HepG2 (cell line): ENCODE data around the gene CAMTA1. TPM values are rescaled to one million over a fixed set of nuclear protein-coding genes. Genes with fewer than 3 reads are reported as not detected.

ENCODE experiments used
- ATAC-seq: fragments of 200-7000 bp; cut with Tn5 transposase; 3 replicates; pipeline ENCODE4 v1.9.1; 2020; ENCODE audit warnings: mild to moderate bottlenecking, moderate library complexity
- BruUV-seq: library from RNA; stranded (reverse); fragments of 400-500 nt; replicated peaks from 2 replicates; lab custom pipeline; 2021; lab: Mats Ljungman, UMichigan
- CTCF ChIA-PET: fragments of 300-600 bp; formaldehyde crosslinking; extraction: SDS; loops from one replicate; lab custom pipeline; 2021; ENCODE audit warnings: low total read pairs, inconsistent platforms, low intra/inter-chr PET ratio; lab: Yijun Ruan, JAX
- POLR2A ChIA-PET: fragments of 350-600 bp; sonication (Branson Sonifier 250); formaldehyde crosslinking; loops from one replicate; lab custom pipeline; 2020; ENCODE audit warnings: antibody characterized with exemption, inconsistent platforms; lab: Yijun Ruan, JAX
- DNase-seq: peaks from one replicate; pipeline ENCODE4 v3.0.0-alpha.2; 2015; ENCODE audit warnings: low spot score
- FAIRE-seq: peaks from 3 replicates; lab custom pipeline; 2011; peaks lifted over from hg19 to GRCh38; lab: Jason Lieb, UNC
- H2AFZ ChIP-seq: one replicate; pipeline ENCODE4 v1.6.1; 2011; ENCODE audit warnings: low read length, inconsistent platforms
- H3K27ac ChIP-seq: fragments of 300-600 bp; 3 replicates; pipeline ENCODE4 v1.8.0; 2011; ENCODE audit warnings: mixed run types, mild to moderate bottlenecking, mixed read lengths, low read length, inconsistent platforms; ENCODE audit not compliant: insufficient read depth; ENCODE audit errors: extremely low read length
- H3K27me3 ChIP-seq, 2 experiments: fragments of 200-600 bp in 1 of 2; 2 replicates in 1 of 2; 3 replicates in 1 of 2; pipeline versions ENCODE4 v1.6.0 to v1.8.0; 2011; ENCODE audit warnings: low read length in 2 of 2, mild to moderate bottlenecking in 2 of 2, moderate library complexity in 2 of 2, inconsistent platforms in 1 of 2; ENCODE audit not compliant: insufficient read depth in 2 of 2, control insufficient read depth in 1 of 2
- H3K36me3 ChIP-seq, 2 experiments: fragments of 200-600 bp in 1 of 2; replicated peaks in 1 of 2; 2 replicates in 1 of 2; 3 replicates in 1 of 2; pipeline versions ENCODE4 v1.5.1 to v1.8.0; 2011; ENCODE audit warnings: low read length in 2 of 2, inconsistent platforms in 1 of 2; ENCODE audit not compliant: insufficient read depth in 2 of 2, control insufficient read depth in 1 of 2
- H3K4me1 ChIP-seq: 2 replicates; pipeline ENCODE4 v1.5.1; 2012; ENCODE audit warnings: low read length, inconsistent platforms; ENCODE audit not compliant: insufficient read depth
- H3K4me2 ChIP-seq: 2 replicates; pipeline ENCODE4 v1.6.0; 2011; ENCODE audit warnings: low read depth, low read length, inconsistent platforms
- H3K4me3 ChIP-seq, 3 experiments: fragments of 200-600 bp in 1 of 3; sonication (generic), shearing (Covaris generic) in 1 of 3; replicated peaks in 1 of 3; 2 replicates each; pipeline ENCODE4 v1.5.1; 2011 to 2016; ENCODE audit warnings: low read length in 3 of 3, inconsistent platforms in 2 of 3, low read depth in 2 of 3, mild to moderate bottlenecking in 2 of 3, control low read depth in 1 of 3, mixed read lengths in 1 of 3; ENCODE audit not compliant: insufficient read depth in 1 of 3
- H3K79me2 ChIP-seq: one replicate; pipeline ENCODE4 v1.6.1; 2011; ENCODE audit warnings: low read length, inconsistent platforms; ENCODE audit not compliant: insufficient read depth
- H3K9ac ChIP-seq: 2 replicates; pipeline ENCODE4 v1.6.0; 2011; ENCODE audit warnings: mild to moderate bottlenecking, low read depth, low read length, inconsistent platforms; ENCODE audit not compliant: insufficient read depth
- H3K9me3 ChIP-seq: 2 replicates; pipeline ENCODE4 v1.5.1; 2012; ENCODE audit warnings: mild to moderate bottlenecking, low read length
- H4K20me1 ChIP-seq: 2 replicates; pipeline ENCODE4 v1.6.0; 2011; ENCODE audit warnings: inconsistent platforms, mild to moderate bottlenecking, low read length, moderate library complexity; ENCODE audit not compliant: insufficient read depth
- GLMP ChIP-seq: sonication (generic); formaldehyde crosslinking; IDR thresholded peaks from 2 replicates; pipeline ENCODE4 v1.9.0; 2021; ENCODE audit warnings: missing genetic modification reagents, mild to moderate bottlenecking, borderline replicate concordance
- MLLT10 ChIP-seq: sonication (generic); formaldehyde crosslinking; IDR thresholded peaks from 2 replicates; pipeline ENCODE4 v1.4.0; 2020; ENCODE audit warnings: missing genetic modification reagents
- MTF2 ChIP-seq: sonication (generic); formaldehyde crosslinking; IDR thresholded peaks from 2 replicates; pipeline ENCODE4 v1.5.0; 2020; ENCODE audit warnings: missing genetic modification reagents, borderline replicate concordance
- RBAK ChIP-seq: sonication (generic); formaldehyde crosslinking; IDR thresholded peaks from 2 replicates; pipeline ENCODE4 v1.5.1; 2020; ENCODE audit warnings: mild to moderate bottlenecking, missing genetic modification reagents
- ZBTB38 ChIP-seq: sonication (generic); formaldehyde crosslinking; IDR thresholded peaks from 2 replicates; pipeline ENCODE4 v1.5.1; 2020; ENCODE audit warnings: mild to moderate bottlenecking, missing genetic modification reagents
- ZMYM3 ChIP-seq: sonication (generic); formaldehyde crosslinking; IDR thresholded peaks from 2 replicates; pipeline ENCODE4 v1.5.1; 2020; ENCODE audit warnings: mild to moderate bottlenecking, missing genetic modification reagents
- ZNF225 ChIP-seq: sonication (generic); formaldehyde crosslinking; IDR thresholded peaks from 2 replicates; pipeline ENCODE4 v1.4.0; 2020; ENCODE audit warnings: mild to moderate bottlenecking, missing genetic modification reagents
- WGBS: methylation state at CpG from one replicate; pipeline ENCODE4 v1.1.6; 2017; ENCODE audit warnings: low lambda C conversion rate; 5-methylcytosine and 5-hydroxymethylcytosine counted together
- in situ Hi-C: cut with HindIII; loops from 2 replicates; pipeline ENCODE4 v1.10.0; 2017; ENCODE audit warnings: low pct_unique_long_range_greater_than_20kb; ENCODE audit not compliant: extremely low pct_ligation_motif_present
- intact Hi-C: fragments of 100-400 bp; cut with micrococcal nuclease; formaldehyde crosslinking; loops from one replicate; pipeline ENCODE4 v1.10.0; 2022; ENCODE audit not compliant: unreplicated experiment
- polyA plus RNA-seq, 8 experiments: library from polyadenylated mRNA; depleted of rRNA in 3 of 8; stranded (reverse) in 7 of 8; unstranded in 1 of 8; fragments of >200 nt; fragmentation: Illumina TruSeq in 4 of 8; extraction: Trizol in 4 of 8; gene quantifications; 2 replicates each; pipeline versions ENCODE4 v1.2.1 to v1.2.3, GENCODE V29; 2011 to 2016; ENCODE audit warnings: low read depth in 4 of 8, missing spikeins in 1 of 8, mixed read lengths in 1 of 8; ENCODE audit not compliant: insufficient read depth in 1 of 8
- total RNA-seq, 5 experiments: library from RNA; depleted of rRNA; stranded (reverse); fragments of >200 nt; fragmentation: Illumina TruSeq; extraction: Trizol; gene quantifications; 2 replicates each; pipeline ENCODE4 v1.2.3, GENCODE V29; 2016; ENCODE audit warnings: low read depth in 1 of 5

CAMTA1 gene
- total and polyA plus RNA-seq, 2 of the 13 experiments (the other 11 are each of a cell fraction or from before 2014, with no cell fraction given), result 25.0 to 36.4 TPM

GRCh38 chr1:7579831-7580804, 794.9 kb downstream of the CAMTA1 start:
- no peak overlapping the region for H3K4me3 ChIP-seq
- intact Hi-C loops (no loop called here), in situ Hi-C loops (no loop called here)
- no peak for ATAC-seq
- no TSS peak for BruUV-seq
- no peak for TF ChIP-seq ZMYM3 (CRISPR knock-in tag)
- TF ChIP-seq, all 625 proteins: peak for 0
- FAIRE-seq (no peak), DNase-seq (no peak)
- H3K36me3 ChIP-seq, result no peaks in the 10 kb centered on the region
- H3K4me2 ChIP-seq, result no peak overlapping the region
- H4K20me1 ChIP-seq, result no peaks in the 10 kb centered on the region
- ChIA-PET POLR2A (no interaction called here), CTCF (no interaction called here)
- peaks cover 0 to 38% of the 10 kb centered on the region in 2 experiments; a peak in 3 of 5 replicates for H3K27me3 ChIP-seq
- no peak overlapping the region for H3K27ac ChIP-seq
- no peaks in the 10 kb centered on the region for H3K79me2 ChIP-seq
- no peaks in the 10 kb centered on the region for H3K4me1 ChIP-seq
- 60% methylated on average over 14 of the region's 18 CpGs for whole genome bisulfite sequencing
- no peak overlapping the region for H3K9ac ChIP-seq
- no peak overlapping the region for H2AFZ ChIP-seq
- H3K9me3 ChIP-seq, result no peaks in the 10 kb centered on the region

GRCh38 chr1:7580923-7581753, 795.9 kb downstream of the CAMTA1 start:
- ATAC-seq (no peak), FAIRE-seq (no peak), DNase-seq (no peak)
- H3K79me2 ChIP-seq, result no peaks in the 10 kb centered on the region
- H3K9ac ChIP-seq, result no peak overlapping the region
- H3K27me3 ChIP-seq, result peaks cover 2 to 43% of the 10 kb centered on the region in 2 experiments; a peak in 4 of 5 replicates
- no peak overlapping the region for H2AFZ ChIP-seq
- POLR2A ChIA-PET, result no interaction called here
- in situ Hi-C loops, result no loop called here
- no peaks in the 10 kb centered on the region for H3K4me1 ChIP-seq
- H3K9me3 ChIP-seq, result no peaks in the 10 kb centered on the region
- TF ChIP-seq MTF2 (CRISPR knock-in tag) (no peak), GLMP (no peak), ZNF225 (CRISPR knock-in tag) (no peak), RBAK (CRISPR knock-in tag) (no peak), ZBTB38 (CRISPR knock-in tag) (no peak), MLLT10 (no peak), ZMYM3 (CRISPR knock-in tag) (no peak)
- no peak overlapping the region for H3K4me3 ChIP-seq
- no peaks in the 10 kb centered on the region for H4K20me1 ChIP-seq
- intact Hi-C loops, result no loop called here
- WGBS, result 5% methylated on average over 10 of the region's 18 CpGs
- CTCF ChIA-PET, result no interaction called here
- H3K36me3 ChIP-seq, result no peaks in the 10 kb centered on the region
- no peak overlapping the region for H3K27ac ChIP-seq
- BruUV-seq, result no TSS peak
- H3K4me2 ChIP-seq, result no peak overlapping the region
